Stomach (tissue), 9 donors: ENCODE results near the gene NEDD4. TPM values are rescaled to one million over a fixed set of nuclear protein-coding genes. Genes with fewer than 3 reads are reported as not detected.

Experiments
- DNase-seq, 2 donors: peaks; one replicate each; pipeline versions ENCODE4 v3.0.0 to v3.0.0-alpha.2; 2013 to 2019
- H3K27ac ChIP-seq, 5 donors: fragments of 200-600 bp in 4 of 5; sonication (generic) in 4 of 5; one replicate each; pipeline ENCODE4 v1.5.1; 2013 to 2019; ENCODE audit warnings: mild to moderate bottlenecking in 1 of 5, moderate library complexity in 1 of 5
- H3K27me3 ChIP-seq, 3 donors: fragments of 200-600 bp; sonication (generic); one replicate each; pipeline ENCODE4 v1.5.1; 2017 to 2019; ENCODE audit warnings: mixed run types in 1 of 3
- H3K36me3 ChIP-seq, 4 donors: fragments of 200-600 bp; sonication (generic); 1 replicate in 3 of 4; 2 replicates in 1 of 4; pipeline ENCODE4 v1.5.1; 2016 to 2019
- H3K4me1 ChIP-seq, 4 donors: fragments of 200-600 bp; sonication (generic); one replicate each; pipeline ENCODE4 v1.5.1; 2016 to 2019
- H3K4me3 ChIP-seq, 4 donors: fragments of 200-600 bp; sonication (generic) in 3 of 4; one replicate each; pipeline ENCODE4 v1.5.1; 2016 to 2019; ENCODE audit warnings: mild to moderate bottlenecking in 1 of 4
- H3K9me3 ChIP-seq, 4 donors: fragments of 200-600 bp; sonication (generic); one replicate each; pipeline ENCODE4 v1.5.1; 2016 to 2019
- EP300 ChIP-seq: sonication (generic); formaldehyde crosslinking; IDR thresholded peaks from one replicate; pipeline ENCODE4 v1.6.1; 2017; ENCODE audit warnings: antibody characterized with exemption
- POLR2A ChIP-seq, 4 donors: fragments of 450-650 bp; IDR thresholded peaks; one replicate each; pipeline ENCODE4 v1.6.1; 2016; ENCODE audit warnings: antibody characterized with exemption in 4 of 4, control low read depth in 2 of 4, mild to moderate bottlenecking in 1 of 4, moderate library complexity in 1 of 4
- POLR2AphosphoS5 ChIP-seq, 3 donors: sonication (generic); formaldehyde crosslinking; IDR thresholded peaks; one replicate each; pipeline ENCODE4 v1.6.1; 2016; ENCODE audit warnings: antibody characterized with exemption in 3 of 3
- WGBS, 5 donors: extraction: QIAGEN DNeasy Blood & Tissue Kit in 3 of 5; methylation state at CpG; one replicate each; pipeline versions ENCODE4 v1.1.5 to v1.1.7; 2013 to 2018; 5-methylcytosine and 5-hydroxymethylcytosine counted together
- intact Hi-C: fragments of 100-400 bp; cut with DNase I; formaldehyde crosslinking; loops from one replicate; pipeline ENCODE4 v1.15.1; 2023; ENCODE audit warnings: low total_unique reads
- polyA plus RNA-seq, 3 donors: library from polyadenylated mRNA; stranded (reverse); fragments of 200-250 nt; gene quantifications; one replicate each; pipeline ENCODE4 v1.2.3, GENCODE V29; 2013
- total RNA-seq, 5 donors: library from RNA; depleted of rRNA; stranded (reverse); fragments of >200 nt; gene quantifications; one replicate each; pipeline versions ENCODE4 v1.1.0 to v1.2.3, GENCODE V29; 2014 to 2016
- TF ChIP-seq, protein P1 (sequence below), 7 experiments: fragments of 450-650 bp in 4 of 7; fragments of 200-600 bp in 3 of 7; sonication (generic) in 3 of 7; IDR thresholded peaks; one replicate each; pipeline ENCODE4 v1.5.1; 2016 to 2019; ENCODE audit warnings: antibody characterized with exemption in 7 of 7, control low read depth in 2 of 7, mild to moderate bottlenecking in 1 of 7
- donor health status: healthy with polysubstance abuse.
- donor health status: Bipolar disorder and iron deficiency.
- donor health status: healthy.

Gene NEDD4
- total and polyA plus RNA-seq, 8 donors, result 2.9 to 40.8 (median 7.5) TPM

DNA sequence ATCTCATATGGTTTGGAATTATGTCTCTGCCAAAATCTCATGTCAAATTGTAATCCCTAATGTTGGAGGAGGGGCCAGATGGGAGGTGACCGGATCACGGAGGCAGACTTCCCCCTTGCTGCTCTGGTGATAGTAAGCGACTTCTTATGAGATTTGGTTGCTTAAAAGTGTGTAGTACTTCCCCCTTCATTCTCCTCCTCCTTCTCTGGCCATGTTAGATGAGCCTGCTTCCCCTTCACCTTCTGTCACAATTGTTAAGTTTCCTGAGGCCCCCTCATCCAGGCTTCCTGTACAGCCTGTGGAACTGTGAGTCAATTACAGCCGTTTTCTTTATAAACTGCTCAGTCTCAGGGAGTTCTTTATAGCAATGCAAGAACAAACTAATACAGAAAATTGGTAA is 51.1 kb downstream of the NEDD4 start:
- Histone ChIP-seq H3K9me3 (peaks cover 0 to 17% (median 7%) of the 10 kb centered on the region in 4 donors), H3K27ac (no peak overlapping the region), H3K4me3 (no peak overlapping the region), H3K36me3 (peaks cover 0 to 36% (median 12%) of the 10 kb centered on the region in 4 donors), H3K27me3 (no peaks in the 10 kb centered on the region), H3K4me1 (no peaks in the 10 kb centered on the region)
- peak in 1 of 2 donors; percentile 3 for DNase-seq
- intact Hi-C loops, result no loop called here
- TF ChIP-seq POLR2A (IDR thresholded peaks at IDR 0.05) (no peak), POLR2AphosphoS5 (IDR thresholded peaks at IDR 0.05) (no peak), EP300 (no peak)
- TF ChIP-seq, protein P1, sequence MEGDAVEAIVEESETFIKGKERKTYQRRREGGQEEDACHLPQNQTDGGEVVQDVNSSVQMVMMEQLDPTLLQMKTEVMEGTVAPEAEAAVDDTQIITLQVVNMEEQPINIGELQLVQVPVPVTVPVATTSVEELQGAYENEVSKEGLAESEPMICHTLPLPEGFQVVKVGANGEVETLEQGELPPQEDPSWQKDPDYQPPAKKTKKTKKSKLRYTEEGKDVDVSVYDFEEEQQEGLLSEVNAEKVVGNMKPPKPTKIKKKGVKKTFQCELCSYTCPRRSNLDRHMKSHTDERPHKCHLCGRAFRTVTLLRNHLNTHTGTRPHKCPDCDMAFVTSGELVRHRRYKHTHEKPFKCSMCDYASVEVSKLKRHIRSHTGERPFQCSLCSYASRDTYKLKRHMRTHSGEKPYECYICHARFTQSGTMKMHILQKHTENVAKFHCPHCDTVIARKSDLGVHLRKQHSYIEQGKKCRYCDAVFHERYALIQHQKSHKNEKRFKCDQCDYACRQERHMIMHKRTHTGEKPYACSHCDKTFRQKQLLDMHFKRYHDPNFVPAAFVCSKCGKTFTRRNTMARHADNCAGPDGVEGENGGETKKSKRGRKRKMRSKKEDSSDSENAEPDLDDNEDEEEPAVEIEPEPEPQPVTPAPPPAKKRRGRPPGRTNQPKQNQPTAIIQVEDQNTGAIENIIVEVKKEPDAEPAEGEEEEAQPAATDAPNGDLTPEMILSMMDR (IDR thresholded peaks at IDR 0.05), result no peak
- WGBS, 5 donors, result 77 to 90% (median 80%) methylated on average over 4 of the region's 4 CpGs

DNA sequence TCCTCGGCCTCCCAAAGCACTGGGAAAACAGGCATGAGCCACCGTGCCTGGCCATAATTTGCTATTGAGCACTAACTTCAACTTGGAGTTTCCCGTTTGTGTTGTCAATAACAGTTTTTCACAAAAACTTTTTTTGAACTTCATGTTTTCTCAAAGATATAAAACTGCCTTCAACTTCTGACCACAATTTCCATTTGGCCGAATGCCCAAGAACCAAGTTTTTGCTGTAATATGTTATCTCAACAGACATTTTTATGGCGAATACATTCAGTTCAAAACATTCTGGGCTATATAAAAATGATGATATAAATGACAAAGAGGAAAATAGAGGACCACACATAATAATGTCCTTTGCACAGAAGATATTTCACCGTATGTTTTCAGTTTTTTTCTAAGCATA is 56.4 kb downstream of the NEDD4 start:
- WGBS, 5 donors, result 60 to 75% (median 71%) methylated on average over 6 of the region's 6 CpGs
- no peaks in the 10 kb centered on the region for H3K27me3 ChIP-seq
- H3K27ac ChIP-seq, result no peak overlapping the region
- DNase-seq, result no peak
- TF ChIP-seq EP300 (no peak), POLR2A (IDR thresholded peaks at IDR 0.05) (no peak), POLR2AphosphoS5 (IDR thresholded peaks at IDR 0.05) (no peak)
- TF ChIP-seq, protein P1 (IDR thresholded peaks at IDR 0.05), result no peak
- H3K9me3 ChIP-seq, result peaks cover 0 to 8% (median 6%) of the 10 kb centered on the region in 4 donors
- peaks cover 0 to 14% (median 5%) of the 10 kb centered on the region in 4 donors for H3K36me3 ChIP-seq
- no peaks in the 10 kb centered on the region for H3K4me1 ChIP-seq
- H3K4me3 ChIP-seq, result no peak overlapping the region
- intact Hi-C loops, result no loop called here

DNA sequence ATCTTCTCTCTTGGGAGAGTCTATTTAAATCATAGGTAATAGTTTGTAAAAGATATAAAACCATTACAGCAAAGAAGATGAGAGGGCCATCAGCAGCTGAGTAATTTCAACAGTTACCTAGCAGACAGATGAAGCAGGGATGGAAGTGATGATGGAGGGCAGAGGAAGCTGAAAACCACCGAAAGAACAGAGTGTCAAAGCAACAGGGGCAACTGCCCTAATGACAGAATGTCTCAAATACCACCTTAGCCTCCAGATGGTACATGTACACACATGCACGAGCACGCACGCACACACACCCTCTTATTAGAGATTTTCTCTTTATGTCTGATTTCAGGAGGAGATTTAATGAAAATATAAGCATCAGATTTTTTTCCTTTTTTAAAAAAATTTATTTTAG is 64.5 kb downstream of the NEDD4 start:
- no peak for TF ChIP-seq POLR2AphosphoS5 (IDR thresholded peaks at IDR 0.05)
- no peak for TF ChIP-seq EP300
- TF ChIP-seq, protein P1 (IDR thresholded peaks at IDR 0.05), result no peak
- no peak for TF ChIP-seq POLR2A (IDR thresholded peaks at IDR 0.05)
- no peak for DNase-seq
- Histone ChIP-seq H3K27ac (no peak overlapping the region), H3K4me3 (no peak overlapping the region), H3K9me3 (no peaks in the 10 kb centered on the region), H3K27me3 (no peaks in the 10 kb centered on the region), H3K4me1 (no peaks in the 10 kb centered on the region), H3K36me3 (no peaks in the 10 kb centered on the region)
- intact Hi-C loops, result no loop called here
- 82 to 95% (median 91%) methylated on average over 4 of the region's 4 CpGs for WGBS, 5 donors

DNA sequence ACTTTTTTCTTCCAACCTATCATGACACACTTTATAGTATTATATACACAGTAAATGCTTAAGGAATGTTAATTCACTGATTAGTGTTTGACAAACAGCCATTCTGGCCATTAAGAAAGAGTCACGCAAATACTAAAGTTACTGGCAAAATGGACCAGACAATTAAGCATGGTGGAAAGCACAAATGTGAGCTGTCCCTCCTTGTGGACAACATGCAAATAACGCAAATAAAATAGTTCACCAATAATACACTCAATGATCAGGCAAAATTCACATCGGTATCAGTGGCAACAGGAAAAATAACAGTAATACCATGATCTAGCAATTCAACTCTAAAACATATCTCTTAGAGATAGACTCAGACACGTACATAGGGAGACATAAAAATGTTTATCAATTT is 71.7 kb downstream of the NEDD4 start:
- TF ChIP-seq POLR2AphosphoS5 (IDR thresholded peaks at IDR 0.05) (no peak), EP300 (no peak), POLR2A (IDR thresholded peaks at IDR 0.05) (no peak)
- TF ChIP-seq, protein P1 (IDR thresholded peaks at IDR 0.05), result no peak
- 91 to 97% (median 95%) methylated on average over 4 of the region's 4 CpGs for WGBS, 5 donors
- Histone ChIP-seq H3K27me3 (no peaks in the 10 kb centered on the region), H3K27ac (no peak overlapping the region), H3K9me3 (no peaks in the 10 kb centered on the region), H3K4me1 (peaks cover 5 to 20% (median 15%) of the 10 kb centered on the region in 4 donors), H3K36me3 (no peaks in the 10 kb centered on the region), H3K4me3 (no peak overlapping the region)
- intact Hi-C loops, result no loop called here
- DNase-seq, result no peak
